ENCODE results near the gene DCC. TPM values are rescaled to one million over a fixed set of nuclear protein-coding genes. Genes with fewer than 3 reads are reported as not detected.

DCC gene
- total RNA-seq, 4 donors from 2014 or later = 0.13 TPM; not detected in 3

GRCh38 chr18:53380063-53380639, 1040.2 kb downstream of the DCC start:
- intact Hi-C loops (cut with DNase I; ENCODE audit: low total_unique reads) = no loop called here
- TF ChIP-seq POLR2A (IDR thresholded peaks at IDR 0.05) (no peak), CTCF (IDR thresholded peaks at IDR 0.05) (no peak)
- DNase-seq (ENCODE audit: low spot score in 2 of 2) = no peak
- no peak overlapping the region for H3K4me3 ChIP-seq (ENCODE audit: low read depth, poor library complexity, severe bottlenecking)
- 84 to 93% methylated on average over 1 of the region's 1 CpG for WGBS, 2 donors

DNA sequence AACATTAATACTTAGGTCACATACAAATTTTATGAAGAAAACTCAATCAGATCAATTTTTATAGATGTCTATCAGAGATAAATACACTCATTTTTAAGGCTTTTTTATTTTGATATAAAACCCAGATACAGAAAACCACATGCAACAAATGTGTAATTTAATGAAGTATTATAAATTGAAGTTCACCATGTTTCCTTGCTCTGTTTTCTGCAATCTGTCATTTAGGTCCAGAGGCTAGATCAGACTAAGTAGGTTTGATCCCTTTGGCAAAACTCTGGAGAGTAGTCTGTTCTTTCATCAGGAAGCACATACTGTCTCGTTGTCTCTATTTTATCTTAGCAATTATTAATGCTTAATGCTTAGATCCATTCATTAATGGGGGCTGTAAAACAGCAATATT, 1042.9 kb downstream of the DCC start:
- intact Hi-C loops (cut with DNase I; ENCODE audit: low total_unique reads) = no loop called here
- no peak overlapping the region for H3K4me3 ChIP-seq (ENCODE audit: low read depth, poor library complexity, severe bottlenecking)
- 48 to 54% methylated on average over 1 of the region's 1 CpG for WGBS, 2 donors
- no peak for TF ChIP-seq CTCF (IDR thresholded peaks at IDR 0.05)
- no peak for TF ChIP-seq POLR2A (IDR thresholded peaks at IDR 0.05)
- DNase-seq (ENCODE audit: low spot score in 2 of 2) = no peak

- DNase-seq (ENCODE audit: low spot score in 2 of 2) = no peak
- H3K4me3 ChIP-seq (ENCODE audit: low read depth, poor library complexity, severe bottlenecking) = no peak overlapping the region
- intact Hi-C loops (cut with DNase I; ENCODE audit: low total_unique reads) = no loop called here
- TF ChIP-seq POLR2A (IDR thresholded peaks at IDR 0.05) (no peak), CTCF (IDR thresholded peaks at IDR 0.05) (no peak)
- WGBS, 2 donors = 68 to 75% methylated on average over 3 of the region's 3 CpGs
Measured at GRCh38 chr18:53385889-53386288, 1045.9 kb downstream of the DCC start.

- intact Hi-C loops (cut with DNase I; ENCODE audit: low total_unique reads) = no loop called here
- WGBS, 2 donors = 72 to 73% methylated on average over 3 of the region's 3 CpGs
- no peak for DNase-seq (ENCODE audit: low spot score in 2 of 2)
- TF ChIP-seq POLR2A (IDR thresholded peaks at IDR 0.05) (no peak), CTCF (IDR thresholded peaks at IDR 0.05) (no peak)
- H3K4me3 ChIP-seq (ENCODE audit: low read depth, poor library complexity, severe bottlenecking) = no peak overlapping the region
Measured at GRCh38 chr18:53387581-53387980, 1047.6 kb downstream of the DCC start.

GRCh38 chr18:53402670-53403069, 1062.7 kb downstream of the DCC start:
- H3K4me3 ChIP-seq (ENCODE audit: low read depth, poor library complexity, severe bottlenecking) = no peak overlapping the region
- DNase-seq (ENCODE audit: low spot score in 2 of 2) = no peak
- TF ChIP-seq CTCF (IDR thresholded peaks at IDR 0.05) (no peak), POLR2A (IDR thresholded peaks at IDR 0.05) (no peak)
- intact Hi-C loops (cut with DNase I; ENCODE audit: low total_unique reads) = no loop called here
- 74 to 82% methylated on average over 3 of the region's 3 CpGs for WGBS, 2 donors

GRCh38 chr18:53408271-53408670, 1068.3 kb downstream of the DCC start:
- intact Hi-C loops (cut with DNase I; ENCODE audit: low total_unique reads) = no loop called here
- WGBS, 2 donors = 74 to 75% methylated on average over 5 of the region's 5 CpGs
- H3K4me3 ChIP-seq (ENCODE audit: low read depth, poor library complexity, severe bottlenecking) = no peak overlapping the region
- DNase-seq (ENCODE audit: low spot score in 2 of 2) = no peak
- no peak for TF ChIP-seq POLR2A (IDR thresholded peaks at IDR 0.05)
- TF ChIP-seq CTCF (IDR thresholded peaks at IDR 0.05) = no peak
